HepG2 (cell line): Measurements from ENCODE around the gene PGPEP1. TPM values are rescaled to one million over a fixed set of nuclear protein-coding genes. Genes with fewer than 3 reads are reported as not detected.

ENCODE experiments used
- ATAC-seq: fragments of 200-7000 bp; cut with Tn5 transposase; 3 replicates; pipeline ENCODE4 v1.9.1; 2020; ENCODE audit warnings: mild to moderate bottlenecking, moderate library complexity
- BruUV-seq: library from RNA; stranded (reverse); fragments of 400-500 nt; replicated peaks from 2 replicates; lab custom pipeline; 2021; lab: Mats Ljungman, UMichigan
- CTCF ChIA-PET: fragments of 300-600 bp; formaldehyde crosslinking; extraction: SDS; loops from one replicate; lab custom pipeline; 2021; ENCODE audit warnings: low total read pairs, inconsistent platforms, low intra/inter-chr PET ratio; lab: Yijun Ruan, JAX
- POLR2A ChIA-PET: fragments of 350-600 bp; sonication (Branson Sonifier 250); formaldehyde crosslinking; loops from one replicate; lab custom pipeline; 2020; ENCODE audit warnings: antibody characterized with exemption, inconsistent platforms; lab: Yijun Ruan, JAX
- DNase-seq: peaks from one replicate; pipeline ENCODE4 v3.0.0-alpha.2; 2015; ENCODE audit warnings: low spot score
- FAIRE-seq: peaks from 3 replicates; lab custom pipeline; 2011; peaks lifted over from hg19 to GRCh38; lab: Jason Lieb, UNC
- H2AFZ ChIP-seq: one replicate; pipeline ENCODE4 v1.6.1; 2011; ENCODE audit warnings: low read length, inconsistent platforms
- H3K27ac ChIP-seq: fragments of 300-600 bp; 3 replicates; pipeline ENCODE4 v1.8.0; 2011; ENCODE audit warnings: mixed run types, mild to moderate bottlenecking, mixed read lengths, low read length, inconsistent platforms; ENCODE audit not compliant: insufficient read depth; ENCODE audit errors: extremely low read length
- H3K27me3 ChIP-seq, 2 experiments: fragments of 200-600 bp in 1 of 2; 2 replicates in 1 of 2; 3 replicates in 1 of 2; pipeline versions ENCODE4 v1.6.0 to v1.8.0; 2011; ENCODE audit warnings: low read length in 2 of 2, mild to moderate bottlenecking in 2 of 2, moderate library complexity in 2 of 2, inconsistent platforms in 1 of 2; ENCODE audit not compliant: insufficient read depth in 2 of 2, control insufficient read depth in 1 of 2
- H3K36me3 ChIP-seq, 2 experiments: fragments of 200-600 bp in 1 of 2; replicated peaks in 1 of 2; 2 replicates in 1 of 2; 3 replicates in 1 of 2; pipeline versions ENCODE4 v1.5.1 to v1.8.0; 2011; ENCODE audit warnings: low read length in 2 of 2, inconsistent platforms in 1 of 2; ENCODE audit not compliant: insufficient read depth in 2 of 2, control insufficient read depth in 1 of 2
- H3K4me1 ChIP-seq: 2 replicates; pipeline ENCODE4 v1.5.1; 2012; ENCODE audit warnings: low read length, inconsistent platforms; ENCODE audit not compliant: insufficient read depth
- H3K4me2 ChIP-seq: 2 replicates; pipeline ENCODE4 v1.6.0; 2011; ENCODE audit warnings: low read depth, low read length, inconsistent platforms
- H3K4me3 ChIP-seq, 3 experiments: fragments of 200-600 bp in 1 of 3; sonication (generic), shearing (Covaris generic) in 1 of 3; replicated peaks in 1 of 3; 2 replicates each; pipeline ENCODE4 v1.5.1; 2011 to 2016; ENCODE audit warnings: low read length in 3 of 3, inconsistent platforms in 2 of 3, low read depth in 2 of 3, mild to moderate bottlenecking in 2 of 3, control low read depth in 1 of 3, mixed read lengths in 1 of 3; ENCODE audit not compliant: insufficient read depth in 1 of 3
- H3K79me2 ChIP-seq: one replicate; pipeline ENCODE4 v1.6.1; 2011; ENCODE audit warnings: low read length, inconsistent platforms; ENCODE audit not compliant: insufficient read depth
- H3K9ac ChIP-seq: 2 replicates; pipeline ENCODE4 v1.6.0; 2011; ENCODE audit warnings: mild to moderate bottlenecking, low read depth, low read length, inconsistent platforms; ENCODE audit not compliant: insufficient read depth
- H3K9me3 ChIP-seq: 2 replicates; pipeline ENCODE4 v1.5.1; 2012; ENCODE audit warnings: mild to moderate bottlenecking, low read length
- H4K20me1 ChIP-seq: 2 replicates; pipeline ENCODE4 v1.6.0; 2011; ENCODE audit warnings: inconsistent platforms, mild to moderate bottlenecking, low read length, moderate library complexity; ENCODE audit not compliant: insufficient read depth
- AGO1 ChIP-seq: fragments of 200-400 bp; formaldehyde crosslinking; IDR thresholded peaks from 2 replicates; pipeline ENCODE4 v1.6.1; 2017; ENCODE audit warnings: mild to moderate bottlenecking, low read depth, low read length, moderate library complexity; ENCODE audit not compliant: poor library complexity, severe bottlenecking
- BRD4 ChIP-seq: sonication (generic); formaldehyde crosslinking; IDR thresholded peaks from 2 replicates; pipeline ENCODE4 v1.4.0; 2020; ENCODE audit warnings: missing genetic modification reagents
- CBX2 ChIP-seq, 2 experiments: fragments of 200-600 bp in 1 of 2; sonication (generic); formaldehyde crosslinking in 1 of 2; IDR thresholded peaks; 2 replicates each; pipeline versions ENCODE4 v1.7.0 to v1.8.1; 2018 to 2022; ENCODE audit warnings: low read depth in 2 of 2, low read length in 1 of 2, mild to moderate bottlenecking in 1 of 2, missing genetic modification reagents in 1 of 2
- FOSL1 ChIP-seq: sonication (generic); formaldehyde crosslinking; IDR thresholded peaks from 2 replicates; pipeline ENCODE4 v1.9.0; 2021; ENCODE audit warnings: missing genetic modification reagents, borderline replicate concordance
- KLF16 ChIP-seq, 2 experiments: sonication (generic) in 1 of 2; formaldehyde crosslinking in 1 of 2; IDR thresholded peaks; 2 replicates each; pipeline versions ENCODE4 v1.6.1 to v1.8.0; 2016 to 2023; ENCODE audit warnings: missing genetic modification reagents in 2 of 2, missing compliant biosample characterization in 1 of 2
- PAX8 ChIP-seq: sonication (generic); formaldehyde crosslinking; IDR thresholded peaks from 2 replicates; pipeline ENCODE4 v1.8.0; 2022; ENCODE audit warnings: mild to moderate bottlenecking, missing genetic modification reagents, borderline replicate concordance
- RAD21 ChIP-seq: fragments of 450-650 bp; formaldehyde crosslinking; IDR thresholded peaks from 2 replicates; pipeline ENCODE4 v1.5.0; 2020; ENCODE audit warnings: mild to moderate bottlenecking
- SMC3 ChIP-seq: IDR thresholded peaks from 2 replicates; pipeline ENCODE4 v1.6.1; 2011; ENCODE audit warnings: low read length, improper control_type of control experiment
- TEAD2 ChIP-seq: sonication (generic); formaldehyde crosslinking; IDR thresholded peaks from 2 replicates; pipeline ENCODE4 v1.9.0; 2021; ENCODE audit warnings: missing genetic modification reagents
- ZBTB38 ChIP-seq: sonication (generic); formaldehyde crosslinking; IDR thresholded peaks from 2 replicates; pipeline ENCODE4 v1.5.1; 2020; ENCODE audit warnings: mild to moderate bottlenecking, missing genetic modification reagents
- ZNF121 ChIP-seq: sonication (generic); formaldehyde crosslinking; IDR thresholded peaks from 2 replicates; pipeline ENCODE4 v1.5.0; 2020; ENCODE audit warnings: mild to moderate bottlenecking, missing genetic modification reagents
- ZNF160 ChIP-seq: sonication (generic); formaldehyde crosslinking; IDR thresholded peaks from 2 replicates; pipeline ENCODE4 v1.8.0; 2022; ENCODE audit warnings: mild to moderate bottlenecking, inconsistent platforms, missing genetic modification reagents
- ZNF337 ChIP-seq: sonication (generic); formaldehyde crosslinking; IDR thresholded peaks from 2 replicates; pipeline ENCODE4 v1.5.1; 2020; ENCODE audit warnings: missing genetic modification reagents, low read depth, mild to moderate bottlenecking, borderline replicate concordance
- ZNF460 ChIP-seq: sonication (generic); formaldehyde crosslinking; IDR thresholded peaks from 2 replicates; pipeline ENCODE4 v1.5.1; 2020; ENCODE audit warnings: missing genetic modification reagents, mild to moderate bottlenecking, borderline replicate concordance
- ZNF780A ChIP-seq: sonication (generic); formaldehyde crosslinking; IDR thresholded peaks from 2 replicates; pipeline ENCODE4 v1.8.0; 2022; ENCODE audit warnings: mild to moderate bottlenecking, missing genetic modification reagents, moderate library complexity
- ZNF792 ChIP-seq: IDR thresholded peaks from 2 replicates; pipeline ENCODE4 v1.6.1; 2016
- ZSCAN20 ChIP-seq: sonication (generic); formaldehyde crosslinking; IDR thresholded peaks from 2 replicates; pipeline ENCODE4 v1.4.0; 2020; ENCODE audit warnings: missing genetic modification reagents, mild to moderate bottlenecking, borderline replicate concordance
- ZSCAN9 ChIP-seq: IDR thresholded peaks from 2 replicates; pipeline ENCODE4 v1.6.1; 2016; ENCODE audit warnings: borderline replicate concordance
- WGBS: methylation state at CpG from one replicate; pipeline ENCODE4 v1.1.6; 2017; ENCODE audit warnings: low lambda C conversion rate; 5-methylcytosine and 5-hydroxymethylcytosine counted together
- in situ Hi-C: cut with HindIII; loops from 2 replicates; pipeline ENCODE4 v1.10.0; 2017; ENCODE audit warnings: low pct_unique_long_range_greater_than_20kb; ENCODE audit not compliant: extremely low pct_ligation_motif_present
- intact Hi-C: fragments of 100-400 bp; cut with micrococcal nuclease; formaldehyde crosslinking; loops from one replicate; pipeline ENCODE4 v1.10.0; 2022; ENCODE audit not compliant: unreplicated experiment
- polyA plus RNA-seq, 8 experiments: library from polyadenylated mRNA; depleted of rRNA in 3 of 8; stranded (reverse) in 7 of 8; unstranded in 1 of 8; fragments of >200 nt; fragmentation: Illumina TruSeq in 4 of 8; extraction: Trizol in 4 of 8; gene quantifications; 2 replicates each; pipeline versions ENCODE4 v1.2.1 to v1.2.3, GENCODE V29; 2011 to 2016; ENCODE audit warnings: low read depth in 4 of 8, missing spikeins in 1 of 8, mixed read lengths in 1 of 8; ENCODE audit not compliant: insufficient read depth in 1 of 8
- total RNA-seq, 5 experiments: library from RNA; depleted of rRNA; stranded (reverse); fragments of >200 nt; fragmentation: Illumina TruSeq; extraction: Trizol; gene quantifications; 2 replicates each; pipeline ENCODE4 v1.2.3, GENCODE V29; 2016; ENCODE audit warnings: low read depth in 1 of 5
- TF ChIP-seq, protein P1 (sequence below): sonication (generic); formaldehyde crosslinking; IDR thresholded peaks from 2 replicates; pipeline ENCODE4 v1.5.0; 2020; ENCODE audit warnings: mild to moderate bottlenecking, missing genetic modification reagents
- TF ChIP-seq, protein P2 (sequence below): sonication (generic); formaldehyde crosslinking; IDR thresholded peaks from 2 replicates; pipeline ENCODE4; 2020; ENCODE audit warnings: missing genetic modification reagents, mild to moderate bottlenecking, borderline replicate concordance

PGPEP1 gene
- total and polyA plus RNA-seq, 2 of the 13 experiments (the other 11 are each of a cell fraction or from before 2014, with no cell fraction given) = 53.1 to 56.6 TPM

DNA sequence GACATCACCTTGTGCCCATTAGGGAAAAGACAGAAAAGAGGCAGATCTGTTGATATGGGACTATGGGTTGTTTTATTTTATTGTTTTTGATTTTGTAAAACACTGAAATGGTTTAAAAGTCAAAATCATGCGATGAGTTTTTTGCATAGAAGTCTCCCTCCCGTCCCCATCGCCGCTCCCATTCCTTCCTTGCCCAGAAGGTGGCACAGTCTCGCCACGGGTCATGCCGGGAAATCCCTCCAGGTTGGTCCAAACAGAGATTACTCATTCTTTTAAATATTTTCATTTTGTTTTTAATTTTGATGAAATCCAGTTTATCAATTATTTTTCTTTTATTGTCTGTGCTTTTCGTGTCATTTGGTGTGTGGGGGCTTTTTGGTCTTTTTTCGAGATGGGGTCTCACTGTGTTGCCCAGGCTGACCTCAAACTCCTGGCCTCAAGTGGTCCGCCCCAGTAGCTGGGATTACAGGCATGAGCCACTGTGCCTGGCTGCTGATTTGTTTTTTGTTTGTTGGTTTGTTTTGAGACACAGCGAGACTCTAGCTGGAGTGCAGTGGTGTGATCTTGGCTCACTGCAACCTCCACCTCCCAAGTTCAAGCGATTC, 9.2 kb downstream of the PGPEP1 start:
- peak; percentile 67 for ATAC-seq
- no peaks in the 10 kb centered on the region for H3K27me3 ChIP-seq
- peak; percentile 88 for FAIRE-seq
- ChIA-PET CTCF (interaction anchor here (1.1 to 3.2 kb wide), 4 partner anchors 21 to 60 kb away, joined by 4 to 31 read pairs (median 13); partner anchors contain the start of gene GDF15), POLR2A (interaction anchor here (0.7 to 2.1 kb wide), 9 partner anchors 11 to 70 kb away, joined by 3 to 18 read pairs (median 4); partner anchors contain the start of gene GDF15)
- no peak overlapping the region for H3K9ac ChIP-seq
- WGBS = 45% methylated on average over 12 of the region's 12 CpGs
- peaks cover 12 to 19% of the 10 kb centered on the region in 2 experiments for H3K36me3 ChIP-seq
- intact Hi-C loops (loop anchor here (2.0 to 5.0 kb wide), 3 partner anchors 38 to 61 kb away; partner anchors contain the start of gene GDF15), in situ Hi-C loops (loop anchor here (10.0 kb wide), 1 partner anchor 55 kb away; no protein-coding TSS in a partner anchor)
- DNase-seq = peak; percentile 40
- H3K79me2 ChIP-seq = peaks cover 7% of the 10 kb centered on the region
- H3K4me1 ChIP-seq = peaks cover 18% of the 10 kb centered on the region; the same call in 1 of the 2 replicates
- H3K4me3 ChIP-seq = no peak overlapping the region
- no peak overlapping the region for H3K4me2 ChIP-seq
- no peak overlapping the region for H3K27ac ChIP-seq
- no peak overlapping the region for H2AFZ ChIP-seq
- no TSS peak for BruUV-seq
- peaks cover 2% of the 10 kb centered on the region; the same call in 1 of the 2 replicates for H4K20me1 ChIP-seq
- H3K9me3 ChIP-seq = no peaks in the 10 kb centered on the region
- TF ChIP-seq PAX8 (no peak), SMC3 (peak; percentile 92), TEAD2 (CRISPR knock-in tag) (no peak), CBX2 (IDR thresholded peaks at IDR 0.05; ENCODE audit: low read depth, low read length) (no peak), CBX2 (CRISPR knock-in tag; IDR thresholded peaks at IDR 0.05; ENCODE audit: low read depth) (no peak), RAD21 (CRISPR knock-in tag) (peak; percentile 81), ZSCAN20 (no peak), FOSL1 (CRISPR knock-in tag) (no peak), ZNF792 (no peak), ZNF780A (no peak), ZNF121 (CRISPR knock-in tag) (peak; percentile 96), ZNF337 (no peak), ZNF160 (CRISPR knock-in tag) (no peak), ZBTB38 (CRISPR knock-in tag) (no peak), BRD4 (CRISPR knock-in tag) (no peak), KLF16 (CRISPR knock-in tag; IDR thresholded peaks at IDR 0.05) (no peak), ZSCAN9 (CRISPR knock-in tag) (no peak), AGO1 (no peak), ZNF460 (CRISPR knock-in tag) (0 out of 2 replicates have a peak, but pooled peaks have one; percentile 7)
- TF ChIP-seq, protein P1, sequence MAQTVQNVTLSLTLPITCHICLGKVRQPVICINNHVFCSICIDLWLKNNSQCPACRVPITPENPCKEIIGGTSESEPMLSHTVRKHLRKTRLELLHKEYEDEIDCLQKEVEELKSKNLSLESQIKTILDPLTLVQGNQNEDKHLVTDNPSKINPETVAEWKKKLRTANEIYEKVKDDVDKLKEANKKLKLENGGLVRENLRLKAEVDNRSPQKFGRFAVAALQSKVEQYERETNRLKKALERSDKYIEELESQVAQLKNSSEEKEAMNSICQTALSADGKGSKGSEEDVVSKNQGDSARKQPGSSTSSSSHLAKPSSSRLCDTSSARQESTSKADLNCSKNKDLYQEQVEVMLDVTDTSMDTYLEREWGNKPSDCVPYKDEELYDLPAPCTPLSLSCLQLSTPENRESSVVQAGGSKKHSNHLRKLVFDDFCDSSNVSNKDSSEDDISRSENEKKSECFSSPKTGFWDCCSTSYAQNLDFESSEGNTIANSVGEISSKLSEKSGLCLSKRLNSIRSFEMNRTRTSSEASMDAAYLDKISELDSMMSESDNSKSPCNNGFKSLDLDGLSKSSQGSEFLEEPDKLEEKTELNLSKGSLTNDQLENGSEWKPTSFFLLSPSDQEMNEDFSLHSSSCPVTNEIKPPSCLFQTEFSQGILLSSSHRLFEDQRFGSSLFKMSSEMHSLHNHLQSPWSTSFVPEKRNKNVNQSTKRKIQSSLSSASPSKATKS (CRISPR knock-in tag) = no peak
- TF ChIP-seq, protein P2, sequence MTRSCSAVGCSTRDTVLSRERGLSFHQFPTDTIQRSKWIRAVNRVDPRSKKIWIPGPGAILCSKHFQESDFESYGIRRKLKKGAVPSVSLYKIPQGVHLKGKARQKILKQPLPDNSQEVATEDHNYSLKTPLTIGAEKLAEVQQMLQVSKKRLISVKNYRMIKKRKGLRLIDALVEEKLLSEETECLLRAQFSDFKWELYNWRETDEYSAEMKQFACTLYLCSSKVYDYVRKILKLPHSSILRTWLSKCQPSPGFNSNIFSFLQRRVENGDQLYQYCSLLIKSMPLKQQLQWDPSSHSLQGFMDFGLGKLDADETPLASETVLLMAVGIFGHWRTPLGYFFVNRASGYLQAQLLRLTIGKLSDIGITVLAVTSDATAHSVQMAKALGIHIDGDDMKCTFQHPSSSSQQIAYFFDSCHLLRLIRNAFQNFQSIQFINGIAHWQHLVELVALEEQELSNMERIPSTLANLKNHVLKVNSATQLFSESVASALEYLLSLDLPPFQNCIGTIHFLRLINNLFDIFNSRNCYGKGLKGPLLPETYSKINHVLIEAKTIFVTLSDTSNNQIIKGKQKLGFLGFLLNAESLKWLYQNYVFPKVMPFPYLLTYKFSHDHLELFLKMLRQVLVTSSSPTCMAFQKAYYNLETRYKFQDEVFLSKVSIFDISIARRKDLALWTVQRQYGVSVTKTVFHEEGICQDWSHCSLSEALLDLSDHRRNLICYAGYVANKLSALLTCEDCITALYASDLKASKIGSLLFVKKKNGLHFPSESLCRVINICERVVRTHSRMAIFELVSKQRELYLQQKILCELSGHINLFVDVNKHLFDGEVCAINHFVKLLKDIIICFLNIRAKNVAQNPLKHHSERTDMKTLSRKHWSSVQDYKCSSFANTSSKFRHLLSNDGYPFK (CRISPR knock-in tag) = no peak
